HEK293 (cell line): ENCODE data around the gene RGS6.
A peak's percentile ranks its signal among the peaks of the same experiment; 100 is the strongest.

Experiments used
- CTCF ChIA-PET: fragments of 350-600 bp; formaldehyde crosslinking; extraction: SDS; loops from one replicate; lab custom pipeline; 2021; ENCODE audit warnings: antibody characterized with exemption; lab: Yijun Ruan, JAX
- POLR2A ChIA-PET: fragments of 300-600 bp; formaldehyde crosslinking; extraction: SDS; loops from one replicate; lab custom pipeline; 2020; ENCODE audit warnings: antibody characterized with exemption, inconsistent platforms; lab: Yijun Ruan, JAX
- H3K27ac ChIP-seq: fragments of 200-500 bp; sonication (Bioruptor generic); 2 replicates; pipeline ENCODE4 v1.5.1; 2014; ENCODE audit warnings: low read depth, low read length, control low read depth, inconsistent platforms; ENCODE audit errors: extremely low read depth
- H3K36me3 ChIP-seq, 2 experiments: fragments of 200-500 bp in 1 of 2; sonication (Bioruptor generic) in 1 of 2; 1 replicate in 1 of 2; 2 replicates in 1 of 2; pipeline ENCODE4 v1.5.1; 2014 to 2017; ENCODE audit warnings: inconsistent platforms in 2 of 2, low read length in 2 of 2; ENCODE audit not compliant: control insufficient read depth in 2 of 2, insufficient read depth in 1 of 2
- H3K4me1 ChIP-seq: fragments of 200-500 bp; sonication (Bioruptor generic); 2 replicates; pipeline ENCODE4 v1.5.1; 2014; ENCODE audit warnings: mild to moderate bottlenecking, low read length, inconsistent platforms; ENCODE audit not compliant: control insufficient read depth, insufficient read depth
- H3K4me3 ChIP-seq: 2 replicates; pipeline ENCODE4 v1.5.1; 2011; ENCODE audit warnings: low read depth, mild to moderate bottlenecking, control low read depth, low read length, moderate library complexity
- H3K9me3 ChIP-seq: fragments of 200-500 bp; sonication (Bioruptor generic); 2 replicates; pipeline ENCODE4 v1.5.1; 2014; ENCODE audit warnings: low read depth, low read length, inconsistent platforms; ENCODE audit not compliant: control insufficient read depth, insufficient read depth
- BCL11A ChIP-seq: fragments of 450-650 bp; formaldehyde crosslinking; IDR thresholded peaks from 2 replicates; pipeline ENCODE4 v1.5.1; 2016; ENCODE audit warnings: low read depth, missing biosample characterization, missing genetic modification characterization
- ELK4 ChIP-seq: IDR thresholded peaks from 2 replicates; pipeline ENCODE4 v1.6.1; 2011; ENCODE audit warnings: mild to moderate bottlenecking, low read depth, low read length, borderline replicate concordance
- GLIS2 ChIP-seq: fragments of 450-650 bp; formaldehyde crosslinking; IDR thresholded peaks from 2 replicates; pipeline ENCODE4 v1.5.1; 2016; ENCODE audit warnings: missing biosample characterization, missing genetic modification characterization
- KLF1 ChIP-seq: fragments of 450-650 bp; formaldehyde crosslinking; IDR thresholded peaks from 2 replicates; pipeline ENCODE4 v1.5.1; 2016; ENCODE audit warnings: missing biosample characterization, missing genetic modification characterization
- PRDM6 ChIP-seq: fragments of 450-650 bp; formaldehyde crosslinking; IDR thresholded peaks from 2 replicates; pipeline ENCODE4 v1.5.1; 2017; ENCODE audit warnings: missing biosample characterization, missing genetic modification characterization
- SP3 ChIP-seq: fragments of 450-650 bp; formaldehyde crosslinking; IDR thresholded peaks from 2 replicates; pipeline ENCODE4 v1.5.1; 2016; ENCODE audit warnings: missing biosample characterization, missing genetic modification characterization
- YY1 ChIP-seq: fragments of 450-650 bp; formaldehyde crosslinking; IDR thresholded peaks from 2 replicates; pipeline ENCODE4 v1.5.1; 2018; ENCODE audit warnings: missing biosample characterization, missing genetic modification characterization
- ZEB2 ChIP-seq: fragments of 450-650 bp; formaldehyde crosslinking; IDR thresholded peaks from 2 replicates; pipeline ENCODE4 v1.5.1; 2016; ENCODE audit warnings: missing biosample characterization, missing genetic modification characterization
- ZIC2 ChIP-seq: fragments of 450-650 bp; formaldehyde crosslinking; IDR thresholded peaks from 2 replicates; pipeline ENCODE4 v1.5.1; 2016; ENCODE audit warnings: missing biosample characterization, missing genetic modification characterization
- ZNF138 ChIP-seq: fragments of 450-650 bp; formaldehyde crosslinking; IDR thresholded peaks from 2 replicates; pipeline ENCODE4 v1.5.1; 2016; ENCODE audit warnings: missing biosample characterization, missing genetic modification characterization, borderline replicate concordance
- ZNF146 ChIP-seq: fragments of 450-650 bp; formaldehyde crosslinking; IDR thresholded peaks from 2 replicates; pipeline ENCODE4 v1.5.1; 2016; ENCODE audit warnings: missing biosample characterization, missing genetic modification characterization
- ZNF423 ChIP-seq: fragments of 450-650 bp; formaldehyde crosslinking; IDR thresholded peaks from 2 replicates; pipeline ENCODE4 v1.5.1; 2016; ENCODE audit warnings: missing biosample characterization, missing genetic modification characterization
- ZNF596 ChIP-seq: fragments of 450-650 bp; IDR thresholded peaks from 2 replicates; pipeline ENCODE4 v1.5.0; 2018; ENCODE audit warnings: missing biosample characterization, mild to moderate bottlenecking, missing genetic modification characterization, moderate library complexity
- ZNF610 ChIP-seq: fragments of 450-650 bp; formaldehyde crosslinking; IDR thresholded peaks from 2 replicates; pipeline ENCODE4 v1.5.1; 2016; ENCODE audit warnings: missing biosample characterization, missing genetic modification characterization, borderline replicate concordance
- ZNF626 ChIP-seq: fragments of 450-650 bp; sonication (Bioruptor Pico); formaldehyde crosslinking; IDR thresholded peaks from 2 replicates; pipeline ENCODE4 v1.5.1; 2018; ENCODE audit warnings: missing biosample characterization, missing genetic modification characterization, inconsistent platforms
- ZNF692 ChIP-seq: fragments of 450-650 bp; formaldehyde crosslinking; IDR thresholded peaks from 2 replicates; pipeline ENCODE4 v1.5.1; 2016; ENCODE audit warnings: missing biosample characterization, missing genetic modification characterization
- ZNF701 ChIP-seq: fragments of 450-650 bp; formaldehyde crosslinking; IDR thresholded peaks from 2 replicates; pipeline ENCODE4 v1.5.1; 2016; ENCODE audit warnings: missing biosample characterization, missing genetic modification characterization
- ZNF76 ChIP-seq: fragments of 450-650 bp; formaldehyde crosslinking; IDR thresholded peaks from 2 replicates; pipeline ENCODE4; 2016; ENCODE audit warnings: low read depth, missing biosample characterization, missing genetic modification characterization, borderline replicate concordance
- ZXDB ChIP-seq: fragments of 450-650 bp; formaldehyde crosslinking; IDR thresholded peaks from 2 replicates; pipeline ENCODE4 v1.5.1; 2016; ENCODE audit warnings: missing biosample characterization, missing genetic modification characterization
- TF ChIP-seq, protein P1 (sequence below): fragments of 450-650 bp; formaldehyde crosslinking; IDR thresholded peaks from 2 replicates; pipeline ENCODE4 v1.5.1; 2016; ENCODE audit warnings: missing biosample characterization, missing genetic modification characterization

The RGS6 gene

GRCh38 chr14:72332046-72332445, 399.8 kb downstream of the RGS6 start:
- H3K4me3 ChIP-seq, result no peak overlapping the region
- no peak overlapping the region for H3K27ac ChIP-seq
- no peaks in the 10 kb centered on the region for H3K9me3 ChIP-seq
- no peaks in the 10 kb centered on the region for H3K36me3 ChIP-seq
- POLR2A ChIA-PET, result no interaction called here
- H3K4me1 ChIP-seq, result peaks cover 2% of the 10 kb centered on the region; the same call in 1 of the 2 replicates
- no peak for TF ChIP-seq ZNF610 (tag by site-specific recombination)
- TF ChIP-seq ZEB2, result no peak
- TF ChIP-seq ZNF701 (tag by site-specific recombination), result no peak
- TF ChIP-seq ZNF146 (tag by site-specific recombination), result no peak
- no peak for TF ChIP-seq YY1 (tag by site-specific recombination)
- no peak for TF ChIP-seq PRDM6 (tag by site-specific recombination)
- no peak for TF ChIP-seq KLF1 (tag by site-specific recombination)
- TF ChIP-seq ZXDB (tag by site-specific recombination), result no peak
- CTCF ChIA-PET, result interaction anchor here (0.6 kb wide), 1 partner anchor 1234 kb away, joined by 3 read pairs; no protein-coding TSS in a partner anchor

GRCh38 chr14:72332871-72333270, 400.6 kb downstream of the RGS6 start:
- no peaks in the 10 kb centered on the region for H3K9me3 ChIP-seq
- CTCF ChIA-PET, result no interaction called here
- no peak overlapping the region for H3K4me3 ChIP-seq
- no peak overlapping the region for H3K27ac ChIP-seq
- H3K4me1 ChIP-seq, result peaks cover 2% of the 10 kb centered on the region; the same call in 1 of the 2 replicates
- TF ChIP-seq ZIC2 (0 out of 2 replicates have a peak, but pooled peaks have one; percentile 15), GLIS2 (tag by site-specific recombination) (no peak)
- POLR2A ChIA-PET, result no interaction called here
- H3K36me3 ChIP-seq, result no peaks in the 10 kb centered on the region

DNA sequence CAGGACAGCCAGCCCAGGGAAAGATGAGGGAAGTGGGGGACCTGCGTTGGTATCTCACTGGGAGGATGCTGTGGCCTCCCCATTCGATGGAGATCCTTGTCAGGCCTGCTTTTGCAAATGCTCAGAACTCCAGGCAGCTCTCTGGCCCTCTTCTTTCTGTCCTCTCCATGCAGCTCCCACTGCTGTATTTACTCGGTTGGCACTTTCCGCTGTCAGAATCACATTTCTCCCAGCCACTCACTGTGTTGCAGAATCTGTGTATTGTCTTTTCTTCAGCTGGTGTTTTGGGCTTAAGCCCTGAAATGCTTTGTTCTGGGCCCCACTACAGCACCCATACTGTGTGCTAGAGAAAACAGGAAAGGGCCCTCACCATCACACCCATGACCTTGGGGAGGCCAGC, 401.1 kb downstream of the RGS6 start:
- Histone ChIP-seq H3K4me3 (no peak overlapping the region), H3K36me3 (no peaks in the 10 kb centered on the region), H3K4me1 (peaks cover 2% of the 10 kb centered on the region; the same call in 1 of the 2 replicates), H3K27ac (no peak overlapping the region), H3K9me3 (no peaks in the 10 kb centered on the region)
- POLR2A ChIA-PET, result no interaction called here
- CTCF ChIA-PET, result interaction anchor here (0.6 kb wide), 1 partner anchor 231 kb away, joined by 4 read pairs; no protein-coding TSS in a partner anchor
- TF ChIP-seq, protein P1, sequence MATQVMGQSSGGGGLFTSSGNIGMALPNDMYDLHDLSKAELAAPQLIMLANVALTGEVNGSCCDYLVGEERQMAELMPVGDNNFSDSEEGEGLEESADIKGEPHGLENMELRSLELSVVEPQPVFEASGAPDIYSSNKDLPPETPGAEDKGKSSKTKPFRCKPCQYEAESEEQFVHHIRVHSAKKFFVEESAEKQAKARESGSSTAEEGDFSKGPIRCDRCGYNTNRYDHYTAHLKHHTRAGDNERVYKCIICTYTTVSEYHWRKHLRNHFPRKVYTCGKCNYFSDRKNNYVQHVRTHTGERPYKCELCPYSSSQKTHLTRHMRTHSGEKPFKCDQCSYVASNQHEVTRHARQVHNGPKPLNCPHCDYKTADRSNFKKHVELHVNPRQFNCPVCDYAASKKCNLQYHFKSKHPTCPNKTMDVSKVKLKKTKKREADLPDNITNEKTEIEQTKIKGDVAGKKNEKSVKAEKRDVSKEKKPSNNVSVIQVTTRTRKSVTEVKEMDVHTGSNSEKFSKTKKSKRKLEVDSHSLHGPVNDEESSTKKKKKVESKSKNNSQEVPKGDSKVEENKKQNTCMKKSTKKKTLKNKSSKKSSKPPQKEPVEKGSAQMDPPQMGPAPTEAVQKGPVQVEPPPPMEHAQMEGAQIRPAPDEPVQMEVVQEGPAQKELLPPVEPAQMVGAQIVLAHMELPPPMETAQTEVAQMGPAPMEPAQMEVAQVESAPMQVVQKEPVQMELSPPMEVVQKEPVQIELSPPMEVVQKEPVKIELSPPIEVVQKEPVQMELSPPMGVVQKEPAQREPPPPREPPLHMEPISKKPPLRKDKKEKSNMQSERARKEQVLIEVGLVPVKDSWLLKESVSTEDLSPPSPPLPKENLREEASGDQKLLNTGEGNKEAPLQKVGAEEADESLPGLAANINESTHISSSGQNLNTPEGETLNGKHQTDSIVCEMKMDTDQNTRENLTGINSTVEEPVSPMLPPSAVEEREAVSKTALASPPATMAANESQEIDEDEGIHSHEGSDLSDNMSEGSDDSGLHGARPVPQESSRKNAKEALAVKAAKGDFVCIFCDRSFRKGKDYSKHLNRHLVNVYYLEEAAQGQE (tag by site-specific recombination), result no peak
- TF ChIP-seq BCL11A (tag by site-specific recombination) (no peak), ZNF596 (no peak), ZNF626 (tag by site-specific recombination) (no peak), ELK4 (no peak), ZNF76 (no peak), ZNF138 (no peak), SP3 (tag by site-specific recombination) (no peak), ZNF692 (tag by site-specific recombination) (no peak), ZNF423 (tag by site-specific recombination) (no peak)
